T follicular helper cell (primary cell): ENCODE data around the gene SLCO1B3.
"Not testable (repeated sequence)": the region's sequence is repeated elsewhere in the genome, so short reads cannot be mapped to it uniquely, and the experiment has no call there.

ENCODE experiments used
- DNase-seq: peaks from one replicate; pipeline ENCODE4 v3.0.0-alpha.2; 2020; ENCODE audit warnings: low read depth
- total RNA-seq, 2 experiments: gene quantifications; one replicate each; lab custom pipeline; 2026; lab: John Stamatoyannopoulos, UW

Gene SLCO1B3, protein sequence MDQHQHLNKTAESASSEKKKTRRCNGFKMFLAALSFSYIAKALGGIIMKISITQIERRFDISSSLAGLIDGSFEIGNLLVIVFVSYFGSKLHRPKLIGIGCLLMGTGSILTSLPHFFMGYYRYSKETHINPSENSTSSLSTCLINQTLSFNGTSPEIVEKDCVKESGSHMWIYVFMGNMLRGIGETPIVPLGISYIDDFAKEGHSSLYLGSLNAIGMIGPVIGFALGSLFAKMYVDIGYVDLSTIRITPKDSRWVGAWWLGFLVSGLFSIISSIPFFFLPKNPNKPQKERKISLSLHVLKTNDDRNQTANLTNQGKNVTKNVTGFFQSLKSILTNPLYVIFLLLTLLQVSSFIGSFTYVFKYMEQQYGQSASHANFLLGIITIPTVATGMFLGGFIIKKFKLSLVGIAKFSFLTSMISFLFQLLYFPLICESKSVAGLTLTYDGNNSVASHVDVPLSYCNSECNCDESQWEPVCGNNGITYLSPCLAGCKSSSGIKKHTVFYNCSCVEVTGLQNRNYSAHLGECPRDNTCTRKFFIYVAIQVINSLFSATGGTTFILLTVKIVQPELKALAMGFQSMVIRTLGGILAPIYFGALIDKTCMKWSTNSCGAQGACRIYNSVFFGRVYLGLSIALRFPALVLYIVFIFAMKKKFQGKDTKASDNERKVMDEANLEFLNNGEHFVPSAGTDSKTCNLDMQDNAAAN
- 0 reads per million in 2 experiments for total RNA-seq

GRCh38 chr12:20810487-20810886, at the start of gene SLCO1B3:
SLCO1B3 (plus strand) TSS chr12:20810705; CDS start chr12:20815739, 5,034 bp downstream.
- no peak for DNase-seq

GRCh38 chr12:20777420-20777819, 33.1 kb upstream of the SLCO1B3 start:
- DNase-seq = no peak

DNA sequence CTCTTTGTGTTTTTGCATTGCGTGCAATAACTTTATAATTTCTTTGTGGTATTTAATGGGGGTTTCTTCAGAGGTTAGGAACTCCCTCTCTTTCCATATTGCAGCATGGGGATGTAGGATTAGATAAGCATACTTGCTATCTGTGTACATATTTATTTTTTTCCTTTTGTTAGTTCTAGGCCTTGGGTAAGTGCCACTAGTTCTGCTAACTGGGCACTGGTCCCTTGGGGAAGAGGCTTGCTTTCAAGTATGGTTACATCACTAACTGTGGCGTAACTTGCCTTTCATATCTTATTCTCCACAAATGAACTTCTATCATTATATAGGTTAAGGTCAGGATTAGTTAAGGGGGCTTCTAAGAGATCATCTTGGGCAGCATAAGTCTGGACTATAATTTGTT, 31.5 kb upstream of the SLCO1B3 start:
- DNase-seq = no peak

- not testable (repeated sequence) for DNase-seq
These were observed 30.5 kb upstream of the SLCO1B3 start for GRCh38 chr12:20779971-20780370.

GRCh38 chr12:20783796-20784357, 26.6 kb upstream of the SLCO1B3 start:
- DNase-seq = not testable (repeated sequence)

GRCh38 chr12:20792971-20793370, 17.5 kb upstream of the SLCO1B3 start:
- DNase-seq = no peak

DNA sequence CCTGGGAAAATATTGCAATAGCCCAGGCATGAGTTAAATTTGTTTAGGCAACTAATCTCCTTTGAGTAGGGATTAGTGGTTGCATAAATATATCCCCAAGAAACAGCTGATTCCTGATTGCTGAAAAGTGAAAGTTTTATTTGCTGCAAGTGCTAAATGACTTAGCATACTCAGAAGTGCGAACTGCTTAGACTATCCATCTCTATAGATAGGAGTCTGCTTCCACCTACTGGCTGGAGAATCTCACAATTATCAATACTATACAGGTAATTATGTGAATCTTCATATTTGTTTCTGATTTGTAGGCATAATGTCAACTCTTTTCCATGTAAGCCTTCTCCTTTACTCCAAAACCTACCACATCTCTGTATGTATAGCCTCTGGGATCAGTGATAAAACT, 12.0 kb upstream of the SLCO1B3 start:
- DNase-seq = no peak

- DNase-seq = no peak
These were observed 10.3 kb upstream of the SLCO1B3 start for GRCh38 chr12:20800160-20800559.

GRCh38 chr12:20801035-20801434, 9.5 kb upstream of the SLCO1B3 start:
- DNase-seq = no peak

DNA sequence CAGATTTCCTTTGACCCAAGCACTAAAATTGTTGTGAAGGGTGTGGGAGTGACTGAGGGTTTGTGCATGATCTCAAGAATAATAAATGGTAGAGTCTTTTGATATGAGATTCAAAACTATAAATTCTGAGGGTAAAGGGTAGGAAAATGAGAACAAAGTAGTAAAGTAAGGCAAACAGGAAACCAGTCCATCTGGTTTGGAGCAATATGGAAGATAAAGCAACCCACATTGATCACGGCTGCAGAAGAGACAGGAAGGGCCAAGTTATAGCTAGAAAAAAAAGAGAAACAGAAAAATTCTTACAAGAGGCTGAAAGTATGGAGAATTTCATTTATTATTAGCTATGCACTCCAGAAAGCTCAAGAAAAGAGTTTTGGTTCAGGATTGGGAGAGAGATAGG, 4.6 kb upstream of the SLCO1B3 start:
- DNase-seq = no peak

- DNase-seq = no peak
These were observed 3.1 kb upstream of the SLCO1B3 start for GRCh38 chr12:20807192-20808080.

DNA sequence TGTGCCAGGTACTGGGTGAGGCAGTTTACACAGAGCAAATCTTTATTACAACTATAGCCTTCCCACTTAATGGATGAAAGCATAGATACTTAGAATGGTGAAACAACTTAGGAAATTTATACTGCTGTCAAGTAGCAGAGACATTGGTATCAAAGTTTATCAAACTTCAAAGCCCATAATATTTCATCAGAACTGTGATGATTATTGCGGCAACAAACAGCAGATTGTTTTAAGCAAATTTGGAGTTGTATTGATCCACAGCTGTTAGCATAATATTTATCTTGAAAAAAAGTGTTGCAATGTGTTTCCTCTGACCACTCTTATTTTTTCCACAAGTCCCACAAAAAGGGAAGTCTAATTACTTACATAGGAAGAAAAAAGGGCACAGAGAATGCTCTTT, 2.0 kb upstream of the SLCO1B3 start:
- no peak for DNase-seq

GRCh38 chr12:20815574-20815973, 5.1 kb downstream of the SLCO1B3 start:
- DNase-seq = no peak

- DNase-seq = no peak
These were observed 11.9 kb downstream of the SLCO1B3 start for GRCh38 chr12:20822415-20822814.

DNA sequence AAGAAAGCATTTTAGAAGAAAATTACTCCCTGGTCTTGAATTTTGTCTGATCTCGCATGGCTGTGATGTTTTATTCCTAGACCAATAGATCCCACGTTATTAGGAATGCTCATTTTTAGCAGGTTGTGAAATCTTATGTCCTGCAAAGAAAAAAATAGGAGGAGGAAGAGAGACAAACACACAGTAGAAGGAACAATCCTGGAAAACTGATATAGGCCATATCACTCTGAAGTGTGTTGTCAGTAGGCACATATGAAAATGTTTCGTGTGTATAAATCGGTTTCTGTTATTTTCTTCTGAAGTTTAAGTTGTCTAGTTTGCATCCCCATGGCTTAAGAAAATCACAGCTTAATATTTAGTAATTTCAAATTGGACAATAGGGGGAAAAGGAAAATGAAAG, 12.4 kb downstream of the SLCO1B3 start:
- DNase-seq = no peak

DNA sequence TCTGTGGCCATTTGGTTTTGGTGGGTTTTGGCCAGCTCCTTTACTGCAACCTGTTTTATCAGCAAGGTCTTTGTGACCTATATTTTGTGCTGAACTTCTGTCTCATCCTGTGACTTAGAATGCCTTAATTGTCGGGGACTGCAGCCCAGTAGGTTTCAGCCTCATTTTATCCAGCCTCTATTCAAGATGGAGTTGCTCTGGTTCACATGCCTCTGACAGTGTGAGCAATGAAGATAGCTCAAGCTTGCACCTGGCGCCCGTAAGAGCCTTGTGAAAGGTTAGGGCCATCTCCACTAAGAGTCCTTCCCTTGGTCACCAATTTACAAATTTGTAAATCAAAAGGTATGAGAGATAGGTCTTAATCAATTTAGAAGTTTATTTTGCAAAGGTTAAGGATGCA, 19.4 kb downstream of the SLCO1B3 start:
- DNase-seq = no peak

DNA sequence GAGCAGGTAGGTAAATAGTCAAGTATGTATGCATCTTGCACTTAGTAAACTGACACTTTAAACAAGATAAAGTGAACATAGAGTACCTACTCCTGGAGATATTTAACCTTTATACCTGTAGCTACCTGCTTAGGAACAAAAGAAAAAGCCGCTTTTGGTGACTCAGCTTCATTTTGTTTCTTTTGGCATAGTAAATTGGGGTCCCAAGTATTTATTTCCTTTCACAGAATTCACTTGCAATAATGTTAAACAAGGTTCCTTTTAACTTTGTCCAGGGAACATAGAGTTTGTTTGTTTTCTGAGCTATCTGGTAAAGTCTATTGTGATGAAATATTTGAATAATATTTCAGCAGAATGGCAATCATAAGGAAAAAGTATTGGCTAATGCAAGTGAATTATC, 20.0 kb downstream of the SLCO1B3 start:
- no peak for DNase-seq

DNA sequence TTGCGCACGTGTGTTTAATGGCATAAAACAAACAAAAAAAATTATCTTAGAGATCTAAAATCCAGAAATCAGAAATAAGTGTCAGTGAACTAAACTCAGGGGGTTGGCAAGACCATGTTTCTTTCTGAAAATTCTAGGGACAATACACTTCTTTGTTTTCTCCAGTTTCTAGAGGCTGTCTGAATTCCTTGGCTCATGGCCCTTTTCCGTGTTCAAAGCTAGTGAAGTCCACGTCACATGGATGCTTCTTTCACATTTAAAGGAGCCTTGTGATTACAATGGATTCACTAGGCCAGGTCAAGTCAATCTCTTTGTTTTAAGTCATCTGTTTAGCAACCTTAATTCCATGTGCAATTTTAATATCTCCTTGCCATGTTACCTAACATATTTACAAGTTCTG, 22.4 kb downstream of the SLCO1B3 start:
- DNase-seq = no peak

GRCh38 chr12:20852649-20853048, 42.1 kb downstream of the SLCO1B3 start:
- no peak for DNase-seq

DNA sequence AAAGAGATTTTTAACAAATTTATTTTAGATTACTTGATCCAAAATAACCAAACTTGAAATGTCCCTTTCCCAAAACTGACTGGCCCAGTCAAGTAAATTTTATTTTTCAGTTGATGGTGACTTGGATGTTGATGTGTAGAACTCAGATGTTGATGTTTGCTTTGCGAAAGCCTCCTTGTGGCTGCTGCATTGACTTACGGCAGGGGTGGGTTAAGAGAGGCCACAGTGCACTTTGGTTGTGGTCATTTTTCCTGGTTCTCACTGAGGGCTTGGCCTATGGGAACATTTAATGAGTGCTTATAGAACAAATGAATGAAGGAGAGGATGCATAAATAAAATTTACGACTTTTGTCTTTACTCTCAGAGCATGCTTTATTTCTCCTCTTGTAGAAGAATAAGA, 52.6 kb downstream of the SLCO1B3 start:
- DNase-seq = no peak

GRCh38 chr12:20865873-20866272, 55.4 kb downstream of the SLCO1B3 start:
- no peak for DNase-seq

- DNase-seq = no peak
These were observed 57.8 kb downstream of the SLCO1B3 start for GRCh38 chr12:20868277-20868676.
